ENCODE results near the gene ADCY5.

DNA sequence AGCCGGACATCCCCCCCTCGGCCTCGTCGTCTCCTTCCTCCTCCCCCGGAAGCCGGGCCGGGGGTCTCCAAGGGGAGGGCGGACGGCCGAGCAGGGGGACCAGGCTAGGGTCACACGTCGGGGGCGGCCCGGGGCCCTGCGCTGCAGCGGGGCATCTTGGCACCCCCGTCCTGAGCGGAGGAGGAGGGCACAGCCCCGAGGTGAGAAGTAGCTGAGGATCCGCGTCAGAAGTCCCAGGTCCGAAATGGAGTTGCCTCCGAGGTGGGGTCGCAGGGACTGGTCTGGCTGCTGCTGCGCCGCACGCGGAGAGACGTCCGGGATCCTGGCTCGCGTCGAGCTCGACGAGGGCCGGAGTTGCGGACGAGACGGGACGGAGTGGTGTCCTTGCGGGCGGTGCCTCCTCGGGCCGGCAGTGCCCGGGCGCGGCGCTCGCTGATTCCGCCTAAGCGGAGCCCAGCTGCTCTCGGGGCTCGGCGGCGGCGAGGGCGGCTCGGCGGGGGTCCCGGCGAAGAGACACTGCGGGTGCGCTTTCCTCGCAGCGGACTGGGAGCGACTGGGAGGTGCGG, at the start of gene ADCY5:
- no peak for TF ChIP-seq SUZ12 (IDR thresholded peaks at IDR 0.05)
- no peak for TF ChIP-seq FOXK2 (IDR thresholded peaks at IDR 0.05)
- TF ChIP-seq TARDBP (IDR thresholded peaks at IDR 0.05) = no peak
- no peak for TF ChIP-seq SP1 (IDR thresholded peaks at IDR 0.05)
- TF ChIP-seq BHLHE40 (IDR thresholded peaks at IDR 0.05; ENCODE audit: borderline replicate concordance) = no peak
- TF ChIP-seq CTBP1 (IDR thresholded peaks at IDR 0.05; ENCODE audit: borderline replicate concordance) = no peak
- TF ChIP-seq FOXM1 (IDR thresholded peaks at IDR 0.05; ENCODE audit: borderline replicate concordance) = no peak
- TF ChIP-seq ZNF384 (IDR thresholded peaks at IDR 0.05) = no peak
- TF ChIP-seq NFRKB (IDR thresholded peaks at IDR 0.05) = no peak
- TF ChIP-seq HDGF (IDR thresholded peaks at IDR 0.05; ENCODE audit: borderline replicate concordance) = no peak
- no peak for TF ChIP-seq ELF4 (IDR thresholded peaks at IDR 0.05)
- TF ChIP-seq ARNT (IDR thresholded peaks at IDR 0.05) = no peak

All from HEK293T (cell line).